Activated T-cell treated with anti-CD3 and anti-CD28 coated beads, Interleukin-2, amount 50 U/mL, for 24 hours (primary cell): ENCODE measurements around the gene ITIH3.

Experiments used
- DNase-seq: peaks from one replicate; pipeline ENCODE4 v3.0.0-alpha.2; 2020
- H3K27ac Mint-ChIP-seq: 2 replicates; pipeline ENCODE4 v1.8.0; 2020; ENCODE audit warnings: mild to moderate bottlenecking, mixed read lengths
- H3K27me3 Mint-ChIP-seq: 2 replicates; pipeline ENCODE4 v1.8.0; 2020; ENCODE audit warnings: mixed read lengths
- H3K36me3 Mint-ChIP-seq: 2 replicates; pipeline ENCODE4 v1.8.0; 2020; ENCODE audit warnings: low read depth, mixed read lengths
- H3K4me1 Mint-ChIP-seq: 2 replicates; pipeline ENCODE4 v1.8.0; 2020; ENCODE audit warnings: low read depth, mixed read lengths
- H3K4me3 Mint-ChIP-seq: 2 replicates; pipeline ENCODE4 v1.8.0; 2020; ENCODE audit warnings: mild to moderate bottlenecking, moderate library complexity, mixed read lengths
- H3K9me3 Mint-ChIP-seq: 2 replicates; pipeline ENCODE4 v1.8.0; 2020; ENCODE audit warnings: mixed read lengths

Gene ITIH3

GRCh38 chr3:52798978-52799476, 4.4 kb downstream of the ITIH3 start:
- Mint-ChIP-seq H3K4me3 (no peak overlapping the region), H3K27ac (no peak overlapping the region), H3K9me3 (no peaks in the 10 kb centered on the region), H3K27me3 (no peaks in the 10 kb centered on the region), H3K36me3 (no peaks in the 10 kb centered on the region), H3K4me1 (no peaks in the 10 kb centered on the region)
- DNase-seq = peak; percentile 34

- no peaks in the 10 kb centered on the region for H3K27me3 Mint-ChIP-seq
- no peaks in the 10 kb centered on the region for H3K4me1 Mint-ChIP-seq
- no peak overlapping the region for H3K4me3 Mint-ChIP-seq
- H3K9me3 Mint-ChIP-seq = no peaks in the 10 kb centered on the region
- DNase-seq = no peak
- H3K27ac Mint-ChIP-seq = no peak overlapping the region
- no peaks in the 10 kb centered on the region for H3K36me3 Mint-ChIP-seq
These were observed 5.5 kb downstream of the ITIH3 start for GRCh38 chr3:52800079-52800478.

- DNase-seq = no peak
- H3K36me3 Mint-ChIP-seq = no peaks in the 10 kb centered on the region
- no peak overlapping the region for H3K27ac Mint-ChIP-seq
- no peaks in the 10 kb centered on the region for H3K4me1 Mint-ChIP-seq
- H3K9me3 Mint-ChIP-seq = no peaks in the 10 kb centered on the region
- H3K27me3 Mint-ChIP-seq = no peaks in the 10 kb centered on the region
- no peak overlapping the region for H3K4me3 Mint-ChIP-seq
These were observed 7.2 kb downstream of the ITIH3 start for GRCh38 chr3:52801839-52802238.

GRCh38 chr3:52805270-52806039, 10.9 kb downstream of the ITIH3 start:
- H3K4me1 Mint-ChIP-seq = peaks cover 5% of the 10 kb centered on the region
- DNase-seq = no peak
- H3K9me3 Mint-ChIP-seq = no peaks in the 10 kb centered on the region
- no peak overlapping the region for H3K27ac Mint-ChIP-seq
- H3K27me3 Mint-ChIP-seq = no peaks in the 10 kb centered on the region
- no peaks in the 10 kb centered on the region for H3K36me3 Mint-ChIP-seq
- no peak overlapping the region for H3K4me3 Mint-ChIP-seq

GRCh38 chr3:52809149-52809548, 14.6 kb downstream of the ITIH3 start:
- H3K36me3 Mint-ChIP-seq = no peaks in the 10 kb centered on the region
- peaks cover 5% of the 10 kb centered on the region for H3K4me1 Mint-ChIP-seq
- H3K4me3 Mint-ChIP-seq = no peak overlapping the region
- no peaks in the 10 kb centered on the region for H3K27me3 Mint-ChIP-seq
- H3K27ac Mint-ChIP-seq = no peak overlapping the region
- no peak for DNase-seq
- no peaks in the 10 kb centered on the region for H3K9me3 Mint-ChIP-seq

GRCh38 chr3:52809662-52810377, 15.2 kb downstream of the ITIH3 start:
- H3K4me1 Mint-ChIP-seq = peaks cover 5% of the 10 kb centered on the region
- no peaks in the 10 kb centered on the region for H3K36me3 Mint-ChIP-seq

GRCh38 chr3:52810923-52811322, 16.3 kb downstream of the ITIH3 start:
- no peak for DNase-seq
- no peak overlapping the region for H3K4me3 Mint-ChIP-seq
- H3K4me1 Mint-ChIP-seq = peaks cover 5% of the 10 kb centered on the region
- no peaks in the 10 kb centered on the region for H3K36me3 Mint-ChIP-seq
- no peaks in the 10 kb centered on the region for H3K27me3 Mint-ChIP-seq
- no peaks in the 10 kb centered on the region for H3K9me3 Mint-ChIP-seq
- H3K27ac Mint-ChIP-seq = no peak overlapping the region

More at GRCh38 chr3:52809662-52810377, 15.2 kb downstream of the ITIH3 start:
- Mint-ChIP-seq H3K27me3 (no peaks in the 10 kb centered on the region), H3K27ac (no peak overlapping the region), H3K9me3 (no peaks in the 10 kb centered on the region), H3K4me3 (no peak overlapping the region)
- DNase-seq = no peak

- Mint-ChIP-seq H3K4me1 (peaks cover 5% of the 10 kb centered on the region), H3K4me3 (no peak overlapping the region), H3K36me3 (no peaks in the 10 kb centered on the region), H3K9me3 (no peaks in the 10 kb centered on the region), H3K27me3 (no peaks in the 10 kb centered on the region), H3K27ac (no peak overlapping the region)
- no peak for DNase-seq
These were observed 16.9 kb downstream of the ITIH3 start for GRCh38 chr3:52811452-52812011.

- no peak overlapping the region for H3K27ac Mint-ChIP-seq
- no peak overlapping the region for H3K4me3 Mint-ChIP-seq
- no peaks in the 10 kb centered on the region for H3K9me3 Mint-ChIP-seq
- H3K4me1 Mint-ChIP-seq = peaks cover 5% of the 10 kb centered on the region
- no peaks in the 10 kb centered on the region for H3K36me3 Mint-ChIP-seq
- no peak for DNase-seq
- H3K27me3 Mint-ChIP-seq = no peaks in the 10 kb centered on the region
These were observed 19.2 kb downstream of the ITIH3 start for GRCh38 chr3:52813810-52814209.

GRCh38 chr3:52816199-52816598, 21.6 kb downstream of the ITIH3 start:
- no peak overlapping the region for H3K4me3 Mint-ChIP-seq
- DNase-seq = no peak
- H3K4me1 Mint-ChIP-seq = no peaks in the 10 kb centered on the region
- H3K27ac Mint-ChIP-seq = no peak overlapping the region
- no peaks in the 10 kb centered on the region for H3K36me3 Mint-ChIP-seq
- no peaks in the 10 kb centered on the region for H3K27me3 Mint-ChIP-seq
- no peaks in the 10 kb centered on the region for H3K9me3 Mint-ChIP-seq

GRCh38 chr3:52816654-52817053, 22.1 kb downstream of the ITIH3 start:
- H3K9me3 Mint-ChIP-seq = no peaks in the 10 kb centered on the region

GRCh38 chr3:52817221-52817620, 22.6 kb downstream of the ITIH3 start:
- H3K9me3 Mint-ChIP-seq = no peaks in the 10 kb centered on the region
- no peak overlapping the region for H3K27ac Mint-ChIP-seq

More at GRCh38 chr3:52816654-52817053, 22.1 kb downstream of the ITIH3 start:
- H3K4me1 Mint-ChIP-seq = no peaks in the 10 kb centered on the region
- DNase-seq = no peak
- no peaks in the 10 kb centered on the region for H3K27me3 Mint-ChIP-seq
- H3K27ac Mint-ChIP-seq = no peak overlapping the region
- H3K4me3 Mint-ChIP-seq = no peak overlapping the region
- no peaks in the 10 kb centered on the region for H3K36me3 Mint-ChIP-seq

GRCh38 chr3:52817860-52818259, 23.3 kb downstream of the ITIH3 start:
- Mint-ChIP-seq H3K9me3 (no peaks in the 10 kb centered on the region), H3K27ac (no peak overlapping the region)
- no peak for DNase-seq

More at GRCh38 chr3:52817221-52817620, 22.6 kb downstream of the ITIH3 start:
- H3K4me1 Mint-ChIP-seq = no peaks in the 10 kb centered on the region
- no peaks in the 10 kb centered on the region for H3K36me3 Mint-ChIP-seq
- no peaks in the 10 kb centered on the region for H3K27me3 Mint-ChIP-seq
- DNase-seq = no peak
- H3K4me3 Mint-ChIP-seq = no peak overlapping the region

GRCh38 chr3:52819936-52820335, 25.3 kb downstream of the ITIH3 start:
- no peak overlapping the region for H3K4me3 Mint-ChIP-seq
- no peaks in the 10 kb centered on the region for H3K4me1 Mint-ChIP-seq
- no peaks in the 10 kb centered on the region for H3K9me3 Mint-ChIP-seq
- no peak overlapping the region for H3K27ac Mint-ChIP-seq
- no peaks in the 10 kb centered on the region for H3K27me3 Mint-ChIP-seq
- DNase-seq = no peak
- peaks cover under 1% of the 10 kb centered on the region for H3K36me3 Mint-ChIP-seq

More at GRCh38 chr3:52817860-52818259, 23.3 kb downstream of the ITIH3 start:
- Mint-ChIP-seq H3K4me3 (no peak overlapping the region), H3K27me3 (no peaks in the 10 kb centered on the region), H3K4me1 (no peaks in the 10 kb centered on the region), H3K36me3 (no peaks in the 10 kb centered on the region)

GRCh38 chr3:52820736-52821135, 26.1 kb downstream of the ITIH3 start:
- H3K36me3 Mint-ChIP-seq = peaks cover 2% of the 10 kb centered on the region
- no peak for DNase-seq

More at GRCh38 chr3:52820736-52821135, 26.1 kb downstream of the ITIH3 start:
- Mint-ChIP-seq H3K9me3 (no peaks in the 10 kb centered on the region), H3K4me1 (no peaks in the 10 kb centered on the region), H3K4me3 (no peak overlapping the region), H3K27me3 (no peaks in the 10 kb centered on the region), H3K27ac (no peak overlapping the region)
